Panc1 (cell line): Measurements from ENCODE around the gene PRAMEF20.
"Not testable (repeated sequence)": the region's sequence is repeated elsewhere in the genome, so short reads cannot be mapped to it uniquely, and the experiment has no call there.

Experiments
- POLR2AphosphoS5 ChIP-seq: IDR thresholded peaks from 2 replicates; pipeline ENCODE4 v1.6.1; 2012; ENCODE audit warnings: mild to moderate bottlenecking, low read depth, low read length, moderate library complexity
- SIN3A ChIP-seq: IDR thresholded peaks from 2 replicates; pipeline ENCODE4 v1.6.1; 2012; ENCODE audit warnings: low read depth, mild to moderate bottlenecking, low read length, moderate library complexity, borderline replicate concordance; ENCODE audit not compliant: insufficient read depth
- TCF7L2 ChIP-seq: IDR thresholded peaks from 2 replicates; pipeline ENCODE4 v1.6.1; 2011; ENCODE audit warnings: mild to moderate bottlenecking, low read depth, low read length, inconsistent platforms
- TF ChIP-seq, protein P1 (sequence below): fragments of 450-650 bp; IDR thresholded peaks from 2 replicates; pipeline ENCODE4 v1.5.1; 2017; ENCODE audit warnings: mild to moderate bottlenecking
- TF ChIP-seq, protein P2 (sequence below), 2 experiments: IDR thresholded peaks; 2 replicates each; pipeline ENCODE4 v1.6.1; 2011 to 2012; ENCODE audit warnings: low read depth in 2 of 2, control low read depth in 1 of 2, low read length in 1 of 2, mild to moderate bottlenecking in 1 of 2, moderate library complexity in 1 of 2; ENCODE audit not compliant: insufficient read depth in 1 of 2

DNA sequence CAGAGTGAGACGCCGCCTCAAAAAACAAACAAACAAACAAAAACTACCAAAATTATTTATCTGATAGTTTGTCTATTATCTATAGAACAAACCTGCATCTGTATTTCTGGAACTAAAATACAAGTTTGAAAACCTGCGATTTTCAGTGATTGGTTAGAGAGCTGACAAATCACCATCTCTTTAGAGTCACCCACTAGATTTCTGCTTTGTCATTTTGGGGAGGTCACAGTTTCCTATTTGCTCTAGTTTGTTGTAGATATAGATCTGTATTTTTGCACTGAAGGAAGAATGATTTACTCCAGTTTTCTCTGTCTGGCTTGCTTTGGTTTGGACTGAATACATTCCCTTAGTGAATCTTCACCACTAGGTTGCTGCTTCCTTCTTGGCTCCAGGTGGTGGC lies 43.7 kb upstream of the PRAMEF20 start:
- TF ChIP-seq, protein P1, sequence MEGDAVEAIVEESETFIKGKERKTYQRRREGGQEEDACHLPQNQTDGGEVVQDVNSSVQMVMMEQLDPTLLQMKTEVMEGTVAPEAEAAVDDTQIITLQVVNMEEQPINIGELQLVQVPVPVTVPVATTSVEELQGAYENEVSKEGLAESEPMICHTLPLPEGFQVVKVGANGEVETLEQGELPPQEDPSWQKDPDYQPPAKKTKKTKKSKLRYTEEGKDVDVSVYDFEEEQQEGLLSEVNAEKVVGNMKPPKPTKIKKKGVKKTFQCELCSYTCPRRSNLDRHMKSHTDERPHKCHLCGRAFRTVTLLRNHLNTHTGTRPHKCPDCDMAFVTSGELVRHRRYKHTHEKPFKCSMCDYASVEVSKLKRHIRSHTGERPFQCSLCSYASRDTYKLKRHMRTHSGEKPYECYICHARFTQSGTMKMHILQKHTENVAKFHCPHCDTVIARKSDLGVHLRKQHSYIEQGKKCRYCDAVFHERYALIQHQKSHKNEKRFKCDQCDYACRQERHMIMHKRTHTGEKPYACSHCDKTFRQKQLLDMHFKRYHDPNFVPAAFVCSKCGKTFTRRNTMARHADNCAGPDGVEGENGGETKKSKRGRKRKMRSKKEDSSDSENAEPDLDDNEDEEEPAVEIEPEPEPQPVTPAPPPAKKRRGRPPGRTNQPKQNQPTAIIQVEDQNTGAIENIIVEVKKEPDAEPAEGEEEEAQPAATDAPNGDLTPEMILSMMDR, result not testable (repeated sequence)
- TF ChIP-seq POLR2AphosphoS5, SIN3A, TCF7L2: not testable (repeated sequence)
- TF ChIP-seq, protein P2, sequence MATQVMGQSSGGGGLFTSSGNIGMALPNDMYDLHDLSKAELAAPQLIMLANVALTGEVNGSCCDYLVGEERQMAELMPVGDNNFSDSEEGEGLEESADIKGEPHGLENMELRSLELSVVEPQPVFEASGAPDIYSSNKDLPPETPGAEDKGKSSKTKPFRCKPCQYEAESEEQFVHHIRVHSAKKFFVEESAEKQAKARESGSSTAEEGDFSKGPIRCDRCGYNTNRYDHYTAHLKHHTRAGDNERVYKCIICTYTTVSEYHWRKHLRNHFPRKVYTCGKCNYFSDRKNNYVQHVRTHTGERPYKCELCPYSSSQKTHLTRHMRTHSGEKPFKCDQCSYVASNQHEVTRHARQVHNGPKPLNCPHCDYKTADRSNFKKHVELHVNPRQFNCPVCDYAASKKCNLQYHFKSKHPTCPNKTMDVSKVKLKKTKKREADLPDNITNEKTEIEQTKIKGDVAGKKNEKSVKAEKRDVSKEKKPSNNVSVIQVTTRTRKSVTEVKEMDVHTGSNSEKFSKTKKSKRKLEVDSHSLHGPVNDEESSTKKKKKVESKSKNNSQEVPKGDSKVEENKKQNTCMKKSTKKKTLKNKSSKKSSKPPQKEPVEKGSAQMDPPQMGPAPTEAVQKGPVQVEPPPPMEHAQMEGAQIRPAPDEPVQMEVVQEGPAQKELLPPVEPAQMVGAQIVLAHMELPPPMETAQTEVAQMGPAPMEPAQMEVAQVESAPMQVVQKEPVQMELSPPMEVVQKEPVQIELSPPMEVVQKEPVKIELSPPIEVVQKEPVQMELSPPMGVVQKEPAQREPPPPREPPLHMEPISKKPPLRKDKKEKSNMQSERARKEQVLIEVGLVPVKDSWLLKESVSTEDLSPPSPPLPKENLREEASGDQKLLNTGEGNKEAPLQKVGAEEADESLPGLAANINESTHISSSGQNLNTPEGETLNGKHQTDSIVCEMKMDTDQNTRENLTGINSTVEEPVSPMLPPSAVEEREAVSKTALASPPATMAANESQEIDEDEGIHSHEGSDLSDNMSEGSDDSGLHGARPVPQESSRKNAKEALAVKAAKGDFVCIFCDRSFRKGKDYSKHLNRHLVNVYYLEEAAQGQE (IDR thresholded peaks at IDR 0.05; ENCODE audit: insufficient read depth in 1 of 2, low read depth in 2 of 2, low read length in 1 of 2), result not testable (repeated sequence)
